Karpas-422 (cell line): ENCODE data around the gene PCED1A. TPM values are rescaled to one million over a fixed set of nuclear protein-coding genes. Genes with fewer than 3 reads are reported as not detected.

Experiments used
- DNase-seq: peaks from one replicate; pipeline ENCODE4 v3.0.0-alpha.2; 2015
- H2AFZ ChIP-seq: fragments of 200-600 bp; sonication (generic); 2 replicates; pipeline ENCODE4 v1.6.1; 2014; ENCODE audit warnings: antibody characterized with exemption, low read length, mixed read lengths
- H3K27ac ChIP-seq: fragments of 200-600 bp; sonication (generic); 2 replicates; pipeline ENCODE4 v1.5.1; 2014; ENCODE audit warnings: mild to moderate bottlenecking, low read length, moderate library complexity
- H3K27me3 ChIP-seq: fragments of 200-600 bp; sonication (generic); 2 replicates; pipeline ENCODE4 v1.6.1; 2014; ENCODE audit warnings: low read length, mixed read lengths
- H3K36me3 ChIP-seq: fragments of 200-600 bp; sonication (generic); 2 replicates; pipeline ENCODE4 v1.6.1; 2014; ENCODE audit warnings: low read length, mixed read lengths; ENCODE audit not compliant: insufficient read depth
- H3K4me1 ChIP-seq: fragments of 200-600 bp; sonication (generic); 2 replicates; pipeline ENCODE4 v1.6.1; 2014; ENCODE audit warnings: mild to moderate bottlenecking, low read length, mixed read lengths
- H3K4me2 ChIP-seq: fragments of 200-600 bp; sonication (generic); 2 replicates; pipeline ENCODE4 v1.6.1; 2014; ENCODE audit warnings: low read length, low read depth, mild to moderate bottlenecking; ENCODE audit not compliant: poor library complexity, severe bottlenecking
- H3K4me3 ChIP-seq: fragments of 200-600 bp; sonication (generic); 2 replicates; pipeline ENCODE4 v1.5.1; 2014; ENCODE audit warnings: mild to moderate bottlenecking, antibody characterized with exemption, low read length, mixed read lengths
- H3K79me2 ChIP-seq: fragments of 200-600 bp; sonication (generic); 2 replicates; pipeline ENCODE4 v1.6.1; 2014; ENCODE audit warnings: mild to moderate bottlenecking, low read length, mixed read lengths
- H3K9ac ChIP-seq: fragments of 200-600 bp; sonication (generic); 2 replicates; pipeline ENCODE4 v1.6.0; 2014; ENCODE audit warnings: low read length
- H3K9me2 ChIP-seq: fragments of 200-600 bp; sonication (generic), shearing (Covaris generic); replicated peaks from 2 replicates; pipeline ENCODE4 v1.6.0; 2014; ENCODE audit warnings: mild to moderate bottlenecking, low read length, moderate library complexity; ENCODE audit not compliant: insufficient read depth
- H3K9me3 ChIP-seq: fragments of 300-700, 200-600 bp; sonication (generic); 2 replicates; pipeline ENCODE4 v1.6.1; 2014; ENCODE audit warnings: low read length, mixed read lengths
- H4K20me1 ChIP-seq: fragments of 200-600 bp; sonication (generic); 2 replicates; pipeline ENCODE4 v1.6.1; 2014; ENCODE audit warnings: mild to moderate bottlenecking, antibody characterized with exemption, low read length, low read depth; ENCODE audit not compliant: insufficient read depth
- total RNA-seq: library from RNA; depleted of rRNA; stranded (reverse); fragments of >200 nt; shearing (Covaris generic); gene quantifications from 2 replicates; pipeline ENCODE4 v1.2.3, GENCODE V29; 2014; ENCODE audit warnings: low replicate concordance

PCED1A gene
- total RNA-seq, 1 experiment from 2014 or later = 19.0 TPM

DNA sequence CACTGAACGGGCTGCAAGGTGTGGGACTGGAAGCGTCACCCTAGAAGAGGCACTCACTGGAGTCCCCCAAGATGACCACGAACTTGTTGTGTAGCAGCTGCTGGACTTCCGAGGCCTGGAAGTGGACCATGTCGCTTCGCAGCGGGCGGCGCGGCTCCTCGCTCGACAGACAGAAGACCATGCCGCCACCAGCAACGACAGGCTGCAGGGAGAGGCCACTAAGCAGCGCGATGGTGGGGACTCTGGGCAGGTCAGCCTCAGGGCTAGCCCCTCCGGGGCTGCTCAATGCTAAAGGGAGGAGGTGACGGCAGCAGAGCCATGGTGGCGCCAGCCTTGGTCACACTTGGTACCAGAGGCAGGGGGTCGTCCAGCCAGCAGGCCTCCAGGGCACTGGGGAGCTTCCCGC, 720 bp downstream of the PCED1A start:
- Histone ChIP-seq H3K4me3 (peak overlapping the region; percentile 95), H3K36me3 (no peaks in the 10 kb centered on the region), H3K9ac (peak overlapping the region; percentile 71), H3K27me3 (no peaks in the 10 kb centered on the region), H3K9me3 (no peaks in the 10 kb centered on the region), H2AFZ (no peak overlapping the region), H3K4me1 (peaks cover 43% of the 10 kb centered on the region), H4K20me1 (no peaks in the 10 kb centered on the region), H3K9me2 (no peaks in the 10 kb centered on the region), H3K4me2 (peak overlapping the region; percentile 85), H3K27ac (no peak overlapping the region), H3K79me2 (peaks cover 34% of the 10 kb centered on the region)
- no peak for DNase-seq

DNA sequence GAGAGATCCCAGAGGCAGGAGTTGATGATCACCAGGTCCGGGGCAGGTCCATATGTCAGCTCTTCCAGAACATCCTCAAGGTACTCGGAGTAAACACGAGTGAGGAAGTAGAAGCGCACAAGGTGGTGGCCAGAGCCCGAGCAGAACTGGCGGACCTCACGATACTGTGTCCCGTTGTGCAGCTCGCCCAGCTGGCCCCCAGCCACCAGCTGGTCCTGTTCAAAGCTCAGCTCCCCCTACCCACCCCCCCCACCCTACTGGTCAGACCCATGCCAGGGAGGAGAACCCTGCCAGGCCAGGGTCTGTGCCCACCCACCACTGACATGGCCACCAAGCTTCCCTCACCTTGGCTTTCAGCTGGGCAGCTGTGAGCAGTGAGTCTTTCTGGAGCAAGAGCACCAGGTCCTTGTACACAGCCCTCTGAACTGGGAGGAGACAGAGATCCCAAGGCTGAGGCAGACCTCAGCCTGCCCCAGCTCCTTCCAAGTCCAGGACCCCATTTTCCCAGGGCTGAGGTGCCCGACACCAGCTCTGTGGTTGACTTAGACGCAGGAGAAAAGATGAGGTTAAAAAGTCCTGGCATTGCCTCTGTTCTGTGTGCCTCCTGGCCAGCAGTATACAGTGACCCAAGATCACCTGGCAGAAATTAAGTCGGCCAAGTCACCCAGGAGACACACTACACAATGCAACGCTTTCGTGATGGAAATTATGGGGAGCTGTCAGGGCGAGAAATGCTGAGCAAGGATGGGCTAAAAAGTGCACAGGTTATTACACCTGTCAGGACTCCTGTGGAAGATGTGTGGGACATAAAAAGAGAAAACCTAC, 1.4 kb downstream of the PCED1A start:
- peak overlapping the region; percentile 22; the same call in 1 of the 2 replicates for H3K4me3 ChIP-seq
- DNase-seq = no peak
- peaks cover 43% of the 10 kb centered on the region for H3K4me1 ChIP-seq
- no peaks in the 10 kb centered on the region for H3K9me3 ChIP-seq
- H3K9ac ChIP-seq = peak overlapping the region; percentile 28; the same call in 1 of the 2 replicates
- H2AFZ ChIP-seq = no peak overlapping the region
- peaks cover 29% of the 10 kb centered on the region for H3K79me2 ChIP-seq
- H3K36me3 ChIP-seq = no peaks in the 10 kb centered on the region
- no peaks in the 10 kb centered on the region for H4K20me1 ChIP-seq
- H3K27me3 ChIP-seq = no peaks in the 10 kb centered on the region
- H3K27ac ChIP-seq = no peak overlapping the region
- H3K4me2 ChIP-seq = peak overlapping the region; percentile 85
- H3K9me2 ChIP-seq = no peaks in the 10 kb centered on the region

DNA sequence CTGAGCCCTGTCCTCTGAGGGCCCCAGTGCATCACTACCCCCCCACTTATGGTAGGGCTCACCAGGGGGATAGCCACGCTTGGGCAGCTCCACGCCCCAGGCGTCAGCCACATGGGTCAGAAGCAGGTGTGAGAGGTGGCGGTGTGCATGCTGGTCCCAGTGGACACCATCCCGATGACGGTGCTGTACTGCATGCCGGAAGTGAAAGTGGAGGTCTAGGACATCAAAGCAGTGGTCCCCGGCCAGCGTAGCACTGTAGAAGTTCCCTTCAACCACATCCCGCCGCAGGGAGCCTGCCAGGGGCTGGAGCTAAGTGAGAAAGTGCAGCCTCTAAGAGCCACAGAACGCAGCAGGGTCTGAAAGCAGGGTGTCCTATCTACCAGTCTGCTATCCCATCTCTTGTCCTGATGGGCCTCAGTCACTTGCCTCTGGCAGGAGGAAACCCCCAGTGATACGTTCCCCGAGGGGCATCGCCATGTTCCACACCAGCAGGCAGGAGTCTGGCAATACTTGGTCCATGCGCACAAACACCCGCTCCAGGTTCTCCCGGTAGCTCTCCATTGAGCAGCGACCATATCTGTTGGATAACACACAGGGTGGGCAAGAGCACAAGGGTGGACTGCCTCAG, 2.2 kb downstream of the PCED1A start:
- DNase-seq = peak; percentile 82
- no peaks in the 10 kb centered on the region for H3K9me3 ChIP-seq
- H3K36me3 ChIP-seq = no peaks in the 10 kb centered on the region
- peak overlapping the region; percentile 17; the same call in 1 of the 2 replicates for H2AFZ ChIP-seq
- H3K9me2 ChIP-seq = no peaks in the 10 kb centered on the region
- H3K27ac ChIP-seq = no peak overlapping the region; the same call in 1 of the 2 replicates
- peak overlapping the region; percentile 28 for H3K9ac ChIP-seq
- peaks cover 46% of the 10 kb centered on the region for H3K4me1 ChIP-seq
- peak overlapping the region; percentile 22; the same call in 1 of the 2 replicates for H3K4me3 ChIP-seq
- H4K20me1 ChIP-seq = no peaks in the 10 kb centered on the region
- peak overlapping the region; percentile 51 for H3K4me2 ChIP-seq
- peaks cover 21% of the 10 kb centered on the region for H3K79me2 ChIP-seq
- H3K27me3 ChIP-seq = no peaks in the 10 kb centered on the region

DNA sequence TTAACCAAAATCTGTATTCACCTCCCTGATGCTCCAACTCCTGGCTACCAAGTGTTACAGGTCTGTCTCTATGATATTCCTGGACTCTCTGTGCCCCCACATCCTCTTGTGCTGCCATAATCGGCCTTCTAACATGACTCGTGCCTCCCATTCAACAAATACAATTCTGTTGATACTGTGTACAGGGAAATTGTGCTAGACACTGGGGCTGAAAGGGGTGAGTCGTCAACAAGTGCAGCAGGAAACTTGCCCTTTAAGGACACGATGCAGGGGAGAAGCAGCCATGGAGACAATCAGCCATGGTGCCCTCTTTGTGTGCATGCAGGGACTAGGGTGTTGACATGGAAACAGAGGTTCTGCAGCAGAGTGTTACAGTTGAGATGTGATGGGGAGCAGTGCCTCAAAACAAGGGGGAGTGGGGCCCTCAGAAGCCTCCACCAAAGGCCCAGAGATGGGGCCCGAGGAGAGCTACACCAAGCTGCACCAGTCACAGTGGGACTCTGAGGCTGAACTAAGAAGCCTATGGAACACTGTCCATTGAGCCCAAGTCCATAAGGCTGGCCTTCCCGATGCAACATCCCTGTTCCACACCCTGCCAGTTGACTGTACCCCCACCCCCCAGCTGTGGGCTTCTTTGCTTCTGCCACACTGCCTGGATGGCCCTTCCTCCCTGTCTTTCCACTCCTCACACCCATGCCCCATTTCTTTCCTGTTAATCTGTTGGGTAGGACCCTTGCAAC, 3.1 kb downstream of the PCED1A start:
- H3K79me2 ChIP-seq = peaks cover 16% of the 10 kb centered on the region
- H3K9me3 ChIP-seq = no peaks in the 10 kb centered on the region
- no peak overlapping the region for H2AFZ ChIP-seq
- peak overlapping the region; percentile 28 for H3K9ac ChIP-seq
- DNase-seq = no peak
- peak overlapping the region; percentile 22; the same call in 1 of the 2 replicates for H3K4me3 ChIP-seq
- H3K27me3 ChIP-seq = no peaks in the 10 kb centered on the region
- no peaks in the 10 kb centered on the region for H4K20me1 ChIP-seq
- H3K9me2 ChIP-seq = no peaks in the 10 kb centered on the region
- no peaks in the 10 kb centered on the region for H3K36me3 ChIP-seq
- peak overlapping the region; percentile 51 for H3K4me2 ChIP-seq
- H3K27ac ChIP-seq = peak overlapping the region; percentile 21; the same call in 1 of the 2 replicates
- H3K4me1 ChIP-seq = peaks cover 46% of the 10 kb centered on the region

DNA sequence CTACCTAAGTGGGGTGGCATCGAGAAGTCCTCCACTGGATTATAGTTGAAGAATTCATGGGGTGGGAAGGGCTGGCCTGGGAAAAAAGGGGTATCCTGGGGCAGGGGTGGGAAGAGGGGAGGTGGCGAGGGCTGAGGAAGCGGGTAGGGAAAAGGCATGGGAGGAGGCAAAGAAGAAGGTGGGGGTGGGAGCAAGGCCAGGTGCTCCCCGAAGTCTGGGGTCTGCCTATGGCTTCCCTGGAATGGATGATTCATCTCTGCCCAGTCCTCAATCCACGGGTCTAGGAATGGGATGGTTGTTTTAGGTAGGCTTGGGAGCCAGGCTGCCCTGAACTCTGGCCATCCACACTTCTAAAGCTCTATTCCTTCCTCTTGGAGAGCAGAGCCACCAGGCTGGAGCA, 4.4 kb downstream of the PCED1A start:
- DNase-seq = no peak
- Histone ChIP-seq H3K9ac (no peak overlapping the region), H3K9me2 (no peaks in the 10 kb centered on the region), H4K20me1 (no peaks in the 10 kb centered on the region), H3K4me1 (peaks cover 37% of the 10 kb centered on the region), H3K4me3 (no peak overlapping the region), H3K36me3 (no peaks in the 10 kb centered on the region), H3K9me3 (no peaks in the 10 kb centered on the region), H2AFZ (no peak overlapping the region), H3K27ac (no peak overlapping the region), H3K27me3 (no peaks in the 10 kb centered on the region), H3K4me2 (no peak overlapping the region), H3K79me2 (peaks cover 3% of the 10 kb centered on the region)

DNA sequence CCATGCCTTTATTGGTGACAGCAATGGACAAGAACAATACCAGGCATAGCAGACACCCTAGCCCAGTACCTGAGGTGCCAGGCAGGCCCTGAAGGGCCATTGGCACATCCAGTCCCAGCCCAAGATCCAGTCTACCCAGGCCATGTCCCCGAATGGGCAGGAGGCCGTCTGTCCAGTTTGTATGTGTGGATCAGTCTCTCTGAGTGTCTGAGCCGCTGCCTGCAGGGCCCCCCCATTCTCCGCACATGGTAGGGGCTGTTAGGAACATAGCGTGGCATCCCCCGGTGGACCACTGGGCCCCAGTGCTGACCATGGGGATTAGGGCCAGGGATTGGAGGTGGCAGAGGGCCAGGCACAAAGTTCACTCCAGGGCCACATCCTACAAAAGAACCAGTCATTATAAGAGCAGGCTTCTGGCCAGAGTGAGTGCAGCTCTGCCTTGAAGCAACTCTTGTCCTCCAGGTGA, 5.1 kb downstream of the PCED1A start:
- Histone ChIP-seq H3K9me2 (no peaks in the 10 kb centered on the region), H3K36me3 (no peaks in the 10 kb centered on the region), H4K20me1 (no peaks in the 10 kb centered on the region), H3K79me2 (no peaks in the 10 kb centered on the region), H3K9me3 (no peaks in the 10 kb centered on the region), H2AFZ (no peak overlapping the region), H3K4me3 (no peak overlapping the region), H3K27ac (no peak overlapping the region), H3K9ac (no peak overlapping the region), H3K27me3 (no peaks in the 10 kb centered on the region), H3K4me1 (peaks cover 37% of the 10 kb centered on the region), H3K4me2 (no peak overlapping the region)
- DNase-seq = no peak

DNA sequence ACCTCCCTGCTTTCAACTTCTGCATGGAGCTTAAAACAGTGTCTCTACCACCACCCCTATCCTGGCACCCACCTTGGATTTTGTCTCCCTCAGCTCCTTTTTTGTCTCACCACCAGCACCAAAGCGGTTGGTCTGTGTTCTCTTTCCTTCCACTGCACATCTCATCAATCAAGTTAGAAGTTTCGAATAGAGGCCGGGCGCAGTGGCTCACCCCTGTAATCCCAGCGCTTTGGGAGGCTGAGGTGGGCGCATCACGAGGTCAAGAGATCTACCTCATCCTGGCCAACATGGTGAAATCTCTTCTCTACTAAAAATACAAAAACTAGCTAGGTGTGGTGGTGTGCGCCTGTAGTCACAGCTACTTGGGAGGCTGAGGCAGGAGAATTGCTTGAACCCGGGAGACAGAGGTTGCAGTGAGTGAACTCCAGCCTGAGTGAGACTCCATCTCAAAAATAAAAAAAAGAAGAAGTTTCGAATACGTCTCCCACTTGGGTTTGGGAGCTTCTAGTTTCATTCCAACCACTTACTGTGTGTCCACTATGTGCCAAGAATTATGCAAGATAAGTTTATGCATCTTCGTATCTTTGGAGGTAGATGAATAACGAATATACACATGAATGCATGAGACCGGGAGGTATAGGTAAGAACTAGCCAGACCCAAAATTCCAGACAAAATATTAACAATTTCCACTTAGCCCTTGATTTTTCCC, 5.9 kb downstream of the PCED1A start:
- H3K9ac ChIP-seq = no peak overlapping the region
- H3K9me2 ChIP-seq = no peaks in the 10 kb centered on the region
- H2AFZ ChIP-seq = no peak overlapping the region
- H3K79me2 ChIP-seq = no peaks in the 10 kb centered on the region
- no peaks in the 10 kb centered on the region for H4K20me1 ChIP-seq
- no peak overlapping the region for H3K4me3 ChIP-seq
- H3K27ac ChIP-seq = no peak overlapping the region
- peaks cover 29% of the 10 kb centered on the region for H3K4me1 ChIP-seq
- no peaks in the 10 kb centered on the region for H3K27me3 ChIP-seq
- no peaks in the 10 kb centered on the region for H3K9me3 ChIP-seq
- DNase-seq = no peak
- no peaks in the 10 kb centered on the region for H3K36me3 ChIP-seq
- H3K4me2 ChIP-seq = no peak overlapping the region
